H9 (cell line): Measurements from ENCODE around the gene ASIC4. TPM values are rescaled to one million over a fixed set of nuclear protein-coding genes. Genes with fewer than 3 reads are reported as not detected.

Experiments used
- DNase-seq: peaks from one replicate; pipeline ENCODE4 v3.0.0-alpha.2; 2017
- H2AFZ ChIP-seq: one replicate; pipeline ENCODE4 v1.6.1; 2013; ENCODE audit warnings: mild to moderate bottlenecking, low read length, control low read depth, moderate library complexity
- H2AK5ac ChIP-seq: 2 replicates; pipeline ENCODE4 v1.6.1; 2013; ENCODE audit warnings: low read length, control low read depth, mixed read lengths; ENCODE audit not compliant: insufficient read length
- H2BK120ac ChIP-seq: one replicate; pipeline ENCODE4 v1.6.1; 2013; ENCODE audit warnings: low read depth, mild to moderate bottlenecking, low read length, control low read depth, inconsistent platforms; ENCODE audit not compliant: poor library complexity, severe bottlenecking
- H2BK12ac ChIP-seq: 2 replicates; pipeline ENCODE4 v1.6.1; 2013; ENCODE audit warnings: low read length, control low read depth, mixed read lengths, low read depth; ENCODE audit not compliant: insufficient read length
- H2BK15ac ChIP-seq: 2 replicates; pipeline ENCODE4 v1.6.1; 2013; ENCODE audit warnings: low read depth, low read length, control low read depth
- H2BK20ac ChIP-seq: one replicate; pipeline ENCODE4 v1.6.1; 2013; ENCODE audit warnings: low read depth, mild to moderate bottlenecking, low read length, control low read depth, inconsistent platforms; ENCODE audit not compliant: poor library complexity, severe bottlenecking
- H2BK5ac ChIP-seq: 2 replicates; pipeline ENCODE4 v1.6.1; 2013; ENCODE audit warnings: low read length, control low read depth, mixed read lengths; ENCODE audit not compliant: insufficient read length
- H3K14ac ChIP-seq: 2 replicates; pipeline ENCODE4 v1.6.1; 2013; ENCODE audit warnings: low read length, control low read depth; ENCODE audit not compliant: insufficient read depth
- H3K18ac ChIP-seq: 2 replicates; pipeline ENCODE4 v1.6.1; 2013; ENCODE audit warnings: low read depth, mild to moderate bottlenecking, mixed read lengths, low read length, control low read depth; ENCODE audit not compliant: insufficient read length
- H3K23ac ChIP-seq: 2 replicates; pipeline ENCODE4 v1.6.1; 2013; ENCODE audit warnings: low read length, control low read depth, mixed read lengths, low read depth; ENCODE audit not compliant: insufficient read length
- H3K23me2 ChIP-seq: 2 replicates; pipeline ENCODE4 v1.6.1; 2013; ENCODE audit warnings: low read depth, mild to moderate bottlenecking, mixed read lengths, low read length, control low read depth; ENCODE audit not compliant: insufficient read length, poor library complexity, severe bottlenecking
- H3K27ac ChIP-seq: 2 replicates; pipeline ENCODE4 v1.5.1; 2013; ENCODE audit warnings: low read length, control low read depth, mixed read lengths, low read depth; ENCODE audit not compliant: insufficient read length
- H3K27me3 ChIP-seq: 2 replicates; pipeline ENCODE4 v1.6.1; 2013; ENCODE audit warnings: low read length, control low read depth, inconsistent platforms; ENCODE audit not compliant: insufficient read depth
- H3K4ac ChIP-seq: 2 replicates; pipeline ENCODE4 v1.6.1; 2013; ENCODE audit warnings: low read depth, mild to moderate bottlenecking, control low read depth, inconsistent platforms, low read length, moderate library complexity
- H3K4me1 ChIP-seq: 2 replicates; pipeline ENCODE4 v1.6.1; 2013; ENCODE audit warnings: low read length, control low read depth, inconsistent platforms; ENCODE audit not compliant: insufficient read depth
- H3K4me2 ChIP-seq: 2 replicates; pipeline ENCODE4 v1.6.1; 2013; ENCODE audit warnings: low read length, control low read depth, mixed read lengths; ENCODE audit not compliant: insufficient read length, insufficient read depth
- H3K56ac ChIP-seq: 2 replicates; pipeline ENCODE4 v1.6.1; 2013; ENCODE audit warnings: low read depth, mild to moderate bottlenecking, mixed read lengths, low read length, control low read depth; ENCODE audit not compliant: insufficient read length
- H3K79me1 ChIP-seq: 2 replicates; pipeline ENCODE4 v1.6.1; 2013; ENCODE audit warnings: low read depth, mild to moderate bottlenecking, moderate library complexity, low read length, control low read depth, inconsistent platforms; ENCODE audit not compliant: insufficient read depth, poor library complexity, severe bottlenecking
- H3K79me2 ChIP-seq: 2 replicates; pipeline ENCODE4 v1.6.1; 2013; ENCODE audit warnings: low read length, control low read depth, inconsistent platforms; ENCODE audit not compliant: insufficient read depth
- H3K9ac ChIP-seq: 2 replicates; pipeline ENCODE4 v1.6.1; 2013; ENCODE audit warnings: low read length, control low read depth, mixed read lengths; ENCODE audit not compliant: insufficient read length; ENCODE audit errors: extremely low read depth
- H3K9me3 ChIP-seq: one replicate; pipeline ENCODE4 v1.6.1; 2013; ENCODE audit warnings: low read depth, low read length, inconsistent platforms; ENCODE audit not compliant: control insufficient read depth
- H3T11ph ChIP-seq: one replicate; pipeline ENCODE4 v1.6.1; 2013; ENCODE audit warnings: mild to moderate bottlenecking, low read length, control low read depth, inconsistent platforms
- H4K20me1 ChIP-seq: one replicate; pipeline ENCODE4 v1.6.1; 2013; ENCODE audit not compliant: control insufficient read depth, insufficient read length, insufficient read depth
- H4K5ac ChIP-seq: 2 replicates; pipeline ENCODE4 v1.6.1; 2013; ENCODE audit warnings: low read depth, mild to moderate bottlenecking, mixed read lengths, low read length, control low read depth; ENCODE audit not compliant: insufficient read length
- H4K8ac ChIP-seq: replicated peaks from 2 replicates; pipeline ENCODE4 v1.6.1; 2013; ENCODE audit warnings: low read length, control low read depth, mixed read lengths, low read depth; ENCODE audit not compliant: insufficient read length
- H4K91ac ChIP-seq: 2 replicates; pipeline ENCODE4 v1.6.1; 2013; ENCODE audit warnings: low read depth, mild to moderate bottlenecking, moderate library complexity, mixed read lengths, low read length, control low read depth; ENCODE audit not compliant: insufficient read length
- H3K27ac Mint-ChIP-seq, 3 experiments: 2 replicates in 2 of 3; 3 replicates in 1 of 3; pipeline ENCODE4 v1.8.0; 2020 to 2021; ENCODE audit warnings: mixed read lengths in 3 of 3, mild to moderate bottlenecking in 1 of 3, moderate library complexity in 1 of 3
- H3K27me3 Mint-ChIP-seq: 2 replicates; pipeline ENCODE4 v1.8.0; 2021; ENCODE audit warnings: low read depth, mild to moderate bottlenecking, moderate library complexity, mixed read lengths
- H3K36me3 Mint-ChIP-seq, 3 experiments: 2 replicates in 2 of 3; 3 replicates in 1 of 3; pipeline ENCODE4 v1.8.0; 2020 to 2021; ENCODE audit warnings: low read depth in 3 of 3, mixed read lengths in 3 of 3; ENCODE audit not compliant: insufficient read depth in 1 of 3
- H3K4me1 Mint-ChIP-seq, 2 experiments: 2 replicates each; pipeline ENCODE4 v1.8.0; 2020; ENCODE audit warnings: mixed read lengths in 2 of 2
- H3K4me3 Mint-ChIP-seq, 2 experiments: 2 replicates in 1 of 2; 3 replicates in 1 of 2; pipeline ENCODE4 v1.8.0; 2020 to 2021; ENCODE audit warnings: mild to moderate bottlenecking in 2 of 2, mixed read lengths in 2 of 2, moderate library complexity in 1 of 2
- H3K9me3 Mint-ChIP-seq, 2 experiments: 2 replicates in 1 of 2; 3 replicates in 1 of 2; pipeline ENCODE4 v1.8.0; 2020; ENCODE audit warnings: mild to moderate bottlenecking in 2 of 2, mixed read lengths in 2 of 2, moderate library complexity in 1 of 2
- WGBS: extraction: QIAGEN DNeasy Blood & Tissue Kit; methylation state at CpG from one replicate; pipeline ENCODE4 v1.1.7; 2013; ENCODE audit warnings: missing lambda C conversion rate, low lambda C conversion rate, mixed read lengths; ENCODE audit not compliant: insufficient read length; ENCODE audit errors: extremely low coverage; 5-methylcytosine and 5-hydroxymethylcytosine counted together
- total RNA-seq: library from RNA; stranded (reverse); gene quantifications from 2 replicates; pipeline ENCODE4 v1.2.1, GENCODE V29; 2021
- TF ChIP-seq, protein P1 (sequence below): fragments of 200-600 bp; sonication (generic); conservative IDR thresholded peaks from 3 replicates; pipeline ENCODE4 v1.8.0; 2021; ENCODE audit warnings: antibody characterized with exemption, mild to moderate bottlenecking

ASIC4 gene
- total RNA-seq, 1 experiment from 2014 or later, result 0.37 TPM

DNA sequence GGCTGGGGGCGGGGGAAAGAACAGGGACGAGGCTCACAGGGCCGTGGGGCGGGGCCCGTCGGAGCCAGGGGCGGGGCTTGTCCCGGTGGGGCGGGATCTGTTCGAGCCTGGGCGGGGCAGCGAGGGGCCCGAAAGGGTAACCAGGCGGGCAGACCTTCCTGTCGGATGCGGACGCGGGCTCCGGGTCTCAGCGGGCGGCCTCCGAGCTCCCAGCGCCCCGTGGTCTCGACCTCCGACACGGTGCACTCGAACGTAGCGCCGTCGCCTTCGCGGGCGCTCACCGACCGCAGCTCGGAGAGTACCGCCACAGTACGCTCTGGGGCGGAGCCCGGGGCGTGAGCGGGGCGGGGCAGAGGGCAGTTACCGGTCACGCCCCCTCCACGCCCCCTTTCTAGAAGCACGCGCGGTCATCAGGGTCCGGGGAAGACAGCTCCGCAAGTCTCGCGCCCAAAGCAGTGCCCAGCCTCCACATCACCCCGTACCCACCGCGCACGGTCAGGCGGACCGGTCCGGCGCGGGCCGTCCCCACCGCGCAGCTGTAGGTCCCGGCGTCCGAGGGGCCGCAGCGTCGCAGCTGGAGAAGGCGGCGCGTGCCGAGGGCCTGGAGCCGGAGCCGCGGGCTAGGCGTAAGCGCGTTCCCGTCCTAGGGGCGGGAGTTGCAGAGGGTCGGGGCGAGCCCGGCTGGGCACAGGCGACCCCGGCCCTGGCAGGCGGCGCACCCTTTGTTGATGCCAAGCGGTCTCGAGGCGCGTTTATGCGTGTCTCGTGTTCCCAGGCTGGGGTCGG is 38.3 kb downstream of the ASIC4 start:
- peak overlapping the region; percentile 81 to 93 for H3K4me3 Mint-ChIP-seq
- Histone ChIP-seq H3K27me3 (peaks cover 4% of the 10 kb centered on the region; the same call in 1 of the 2 replicates), H3K27ac (no peak overlapping the region), H3K9me3 (no peaks in the 10 kb centered on the region), H3K79me1 (no peaks in the 10 kb centered on the region), H3K14ac (peak overlapping the region; percentile 42), H3K23me2 (peaks cover 11% of the 10 kb centered on the region), H2BK20ac (no peak overlapping the region), H3K56ac (no peak overlapping the region), H2BK15ac (no peak overlapping the region), H3K18ac (no peak overlapping the region), H3K9ac (no peak overlapping the region), H3K4me2 (peak overlapping the region; percentile 83), H2BK120ac (no peak overlapping the region), H3K23ac (no peak overlapping the region), H3K4ac (no peak overlapping the region), H4K91ac (no peak overlapping the region), H2AFZ (no peak overlapping the region), H4K8ac (no peak overlapping the region), H2AK5ac (no peak overlapping the region), H3T11ph (no peak overlapping the region), H3K4me1 (peaks cover 3% of the 10 kb centered on the region; the same call in 1 of the 2 replicates), H2BK5ac (no peak overlapping the region), H4K5ac (no peak overlapping the region), H4K20me1 (no peaks in the 10 kb centered on the region), H3K79me2 (no peaks in the 10 kb centered on the region), H2BK12ac (no peak overlapping the region)
- no peak overlapping the region; a peak in 1 of 7 replicates for H3K27ac Mint-ChIP-seq
- H3K27me3 Mint-ChIP-seq, result peaks cover 40% of the 10 kb centered on the region
- peaks cover 10 to 18% of the 10 kb centered on the region in 2 experiments for H3K4me1 Mint-ChIP-seq
- peaks cover 5 to 43% (median 33%) of the 10 kb centered on the region in 3 experiments for H3K36me3 Mint-ChIP-seq
- no peaks in the 10 kb centered on the region for H3K9me3 Mint-ChIP-seq
- TF ChIP-seq, protein P1, sequence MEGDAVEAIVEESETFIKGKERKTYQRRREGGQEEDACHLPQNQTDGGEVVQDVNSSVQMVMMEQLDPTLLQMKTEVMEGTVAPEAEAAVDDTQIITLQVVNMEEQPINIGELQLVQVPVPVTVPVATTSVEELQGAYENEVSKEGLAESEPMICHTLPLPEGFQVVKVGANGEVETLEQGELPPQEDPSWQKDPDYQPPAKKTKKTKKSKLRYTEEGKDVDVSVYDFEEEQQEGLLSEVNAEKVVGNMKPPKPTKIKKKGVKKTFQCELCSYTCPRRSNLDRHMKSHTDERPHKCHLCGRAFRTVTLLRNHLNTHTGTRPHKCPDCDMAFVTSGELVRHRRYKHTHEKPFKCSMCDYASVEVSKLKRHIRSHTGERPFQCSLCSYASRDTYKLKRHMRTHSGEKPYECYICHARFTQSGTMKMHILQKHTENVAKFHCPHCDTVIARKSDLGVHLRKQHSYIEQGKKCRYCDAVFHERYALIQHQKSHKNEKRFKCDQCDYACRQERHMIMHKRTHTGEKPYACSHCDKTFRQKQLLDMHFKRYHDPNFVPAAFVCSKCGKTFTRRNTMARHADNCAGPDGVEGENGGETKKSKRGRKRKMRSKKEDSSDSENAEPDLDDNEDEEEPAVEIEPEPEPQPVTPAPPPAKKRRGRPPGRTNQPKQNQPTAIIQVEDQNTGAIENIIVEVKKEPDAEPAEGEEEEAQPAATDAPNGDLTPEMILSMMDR, result no peak
- WGBS, result no CpG with 5 or more reads among the region's 99 CpGs
- DNase-seq, result no peak
